ENCODE data around the gene NAPSA.

GRCh38 chr19:50379602-50380001 lies 14.2 kb upstream of the NAPSA start:
- no peak for TF ChIP-seq CTCF (IDR thresholded peaks at IDR 0.05; ENCODE audit: low read depth, low read length, poor library complexity, severe bottlenecking)
- no peak for TF ChIP-seq EZH2phosphoT487 (IDR thresholded peaks at IDR 0.05; ENCODE audit: borderline replicate concordance, low read length)

All from DOHH2 (cell line).